Cardiac septum (tissue), 1 donor: ENCODE results near the gene TMSB4X. TPM values are rescaled to one million over a fixed set of nuclear protein-coding genes. Genes with fewer than 3 reads are reported as not detected.
"Not testable (repeated sequence)": the region's sequence is repeated elsewhere in the genome, so short reads cannot be mapped to it uniquely, and the experiment has no call there.

Experiments
- DNase-seq: peaks from one replicate; pipeline ENCODE4 v3.0.0-alpha.2; 2020; ENCODE audit warnings: low spot score
- intact Hi-C: fragments of 100-400 bp; cut with DNase I; formaldehyde crosslinking; loops from one replicate; pipeline ENCODE4 v1.14.0; 2022
- total RNA-seq: library from RNA; stranded (reverse); fragmentation: NEBNext Ultra II Directional; extraction: Animal tissue kit (Norgen Biotek cat#: 25700); gene quantifications from one replicate; pipeline ENCODE4 v1.2.1, GENCODE V29; 2021
- donor health status: DM: no; HTN: no; CAD: no.

The TMSB4X gene
- total RNA-seq, 1 donor from 2014 or later, result 921 TPM

DNA sequence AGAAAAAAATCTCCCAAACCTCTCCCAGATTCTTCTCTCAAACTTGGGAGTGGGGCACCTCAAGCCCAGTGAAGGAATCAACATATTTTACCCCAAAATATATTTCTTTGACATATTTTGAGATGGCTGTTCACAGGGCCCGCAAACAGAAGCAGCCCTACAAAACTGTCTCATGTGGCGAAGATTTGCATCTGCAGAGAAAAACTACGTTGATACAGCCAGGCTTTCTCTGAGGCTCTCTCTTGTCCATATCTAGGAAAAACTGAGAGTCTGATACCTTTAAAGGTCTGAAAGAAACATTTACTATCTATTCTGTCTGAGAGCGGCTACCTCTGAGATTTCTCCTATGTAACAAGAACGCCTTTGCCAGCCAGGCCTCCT is 23.3 kb upstream of the TMSB4X start:
- DNase-seq, result no peak
- intact Hi-C loops, result no loop called here

DNA sequence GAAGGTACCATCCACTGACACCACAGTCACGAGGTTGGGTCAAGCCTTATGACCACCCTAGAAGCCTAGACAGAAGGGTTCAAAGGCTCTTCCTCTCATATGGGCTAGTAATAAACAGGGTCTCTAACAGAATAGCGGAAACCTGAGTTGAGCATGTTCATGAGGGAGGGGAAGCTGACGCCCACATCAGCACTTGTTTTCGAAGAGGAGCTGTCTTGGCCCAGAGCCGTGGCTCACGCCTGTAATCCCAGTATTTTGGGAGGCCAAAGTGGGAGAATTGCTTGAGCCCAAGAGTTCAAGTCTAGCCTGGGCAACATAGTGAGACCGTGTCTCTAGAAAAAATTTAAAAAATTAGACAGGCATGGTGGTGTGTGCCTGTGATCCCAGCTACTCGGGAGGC is 21.5 kb upstream of the TMSB4X start:
- intact Hi-C loops, result no loop called here

DNA sequence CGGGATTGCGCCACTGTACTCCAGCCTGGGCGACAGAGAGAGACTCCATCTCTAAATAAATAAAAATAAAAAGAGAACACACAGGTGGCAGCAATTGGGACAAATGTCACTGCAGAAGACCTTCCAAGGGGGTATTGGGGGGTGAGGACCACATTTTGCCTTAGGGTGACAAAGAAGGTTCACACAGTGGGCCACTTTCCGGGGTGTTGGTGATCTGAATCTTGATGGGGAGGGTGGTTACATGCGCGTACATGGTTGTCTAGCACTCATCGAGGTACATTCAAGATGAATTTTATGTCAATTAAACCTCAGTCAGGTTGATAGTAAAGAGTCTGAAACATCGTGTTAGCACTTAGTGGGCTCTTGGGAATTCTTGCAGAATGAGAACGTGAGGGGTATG is 20.5 kb upstream of the TMSB4X start:
- intact Hi-C loops, result no loop called here
- DNase-seq, result no peak

More for the DNA sequence above, 21.5 kb upstream of the TMSB4X start:
- no peak for DNase-seq

DNA sequence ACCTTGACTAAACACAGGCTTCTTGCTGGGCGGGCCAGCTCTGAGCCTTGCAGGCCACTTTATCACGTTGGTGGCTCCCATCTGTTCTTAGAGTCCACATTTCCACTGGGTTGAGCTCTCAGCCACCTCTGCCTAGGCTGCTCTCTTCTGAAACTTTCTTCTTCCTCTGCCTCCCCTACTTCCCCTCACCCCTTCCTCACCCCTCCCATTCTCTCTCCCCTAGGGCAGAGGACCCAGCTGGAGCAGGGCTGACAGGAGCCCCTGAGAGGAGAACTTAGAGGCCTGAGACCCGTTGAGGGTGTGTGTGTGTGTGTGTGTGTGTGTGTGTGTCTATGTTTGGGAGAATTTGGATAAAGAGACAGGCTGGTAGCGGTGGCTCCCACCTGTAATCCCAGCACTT is 19.9 kb upstream of the TMSB4X start:
- intact Hi-C loops, result no loop called here

DNA sequence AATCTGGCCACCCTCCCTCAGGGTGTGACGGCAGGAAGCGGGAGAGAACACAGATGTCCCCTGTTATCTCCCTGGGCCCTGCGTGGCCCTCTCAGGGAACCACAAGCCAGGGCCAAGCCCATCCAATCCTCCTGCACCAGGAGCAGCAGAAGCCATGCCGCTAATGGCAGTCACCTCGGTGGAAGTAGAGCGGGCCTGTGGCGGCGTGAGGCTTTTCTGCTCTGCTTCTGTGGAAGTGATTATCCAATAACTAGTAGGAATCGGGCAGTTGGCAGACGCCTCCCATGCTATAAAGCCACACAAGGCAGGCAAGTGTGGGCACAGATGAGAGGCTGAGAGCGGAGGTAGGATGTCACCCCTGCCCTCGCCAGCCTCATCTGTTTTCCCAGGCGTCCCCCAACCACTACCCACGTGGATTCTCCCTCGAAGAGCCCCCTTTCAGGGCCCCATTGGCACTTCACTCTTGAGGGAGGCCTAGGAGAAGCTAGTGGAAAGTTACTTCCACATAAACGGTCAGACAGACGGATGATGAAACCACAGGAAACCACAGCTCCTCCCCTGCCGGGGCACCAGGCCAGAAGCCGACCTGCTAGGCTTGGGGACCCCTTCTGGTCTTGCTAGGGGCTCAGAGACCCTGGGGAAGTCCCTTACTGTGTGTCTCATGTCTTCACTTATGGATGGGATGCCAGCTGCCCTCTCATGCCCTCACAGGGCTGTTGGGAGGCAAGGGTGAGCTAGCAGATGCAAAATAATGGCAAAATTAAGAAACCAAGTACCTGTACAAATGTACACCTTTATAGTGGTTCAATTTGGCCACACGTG is 18.8 kb upstream of the TMSB4X start:
- intact Hi-C loops, result no loop called here
- DNase-seq, result peak; percentile 86

More for the DNA sequence above, 19.9 kb upstream of the TMSB4X start:
- DNase-seq, result no peak

DNA sequence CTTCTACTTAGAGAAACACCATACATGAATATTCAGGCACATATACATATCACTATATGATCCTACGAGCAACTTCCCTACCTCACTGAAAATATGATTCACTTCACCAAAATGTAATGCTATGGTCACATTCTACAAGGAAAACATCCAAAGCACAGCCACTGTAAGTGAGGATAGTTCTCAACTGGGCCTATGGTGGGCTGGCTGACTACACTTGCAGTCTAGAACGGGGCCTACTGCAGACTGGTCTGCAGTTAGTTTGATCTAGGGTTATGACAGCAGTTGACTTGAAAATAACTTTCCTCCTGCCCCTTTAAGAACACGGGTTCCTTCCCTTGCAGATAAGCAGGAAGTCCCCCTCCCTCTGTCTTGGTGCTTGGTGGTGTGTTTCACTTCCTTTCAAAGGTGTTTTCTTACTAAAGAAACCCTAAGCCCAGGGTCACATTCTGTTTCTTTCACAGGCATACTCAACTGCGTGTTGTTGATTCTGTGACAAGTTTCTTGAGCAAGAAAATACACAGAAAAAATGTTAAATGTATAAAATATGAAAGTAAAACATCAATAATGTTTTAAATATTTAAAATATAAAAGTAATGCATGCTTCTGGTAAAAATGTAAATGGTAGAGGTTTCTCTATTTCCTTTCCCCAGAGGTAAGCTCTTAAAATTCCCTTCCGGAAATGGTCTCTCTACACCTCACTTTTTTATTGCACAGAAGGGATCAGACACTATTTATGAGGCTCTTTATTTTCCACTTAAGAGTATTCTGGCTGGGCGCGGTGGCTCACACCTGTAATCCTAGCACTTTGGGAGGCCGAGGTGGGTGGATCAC is 18.0 kb upstream of the TMSB4X start:
- intact Hi-C loops, result no loop called here
- no peak for DNase-seq

DNA sequence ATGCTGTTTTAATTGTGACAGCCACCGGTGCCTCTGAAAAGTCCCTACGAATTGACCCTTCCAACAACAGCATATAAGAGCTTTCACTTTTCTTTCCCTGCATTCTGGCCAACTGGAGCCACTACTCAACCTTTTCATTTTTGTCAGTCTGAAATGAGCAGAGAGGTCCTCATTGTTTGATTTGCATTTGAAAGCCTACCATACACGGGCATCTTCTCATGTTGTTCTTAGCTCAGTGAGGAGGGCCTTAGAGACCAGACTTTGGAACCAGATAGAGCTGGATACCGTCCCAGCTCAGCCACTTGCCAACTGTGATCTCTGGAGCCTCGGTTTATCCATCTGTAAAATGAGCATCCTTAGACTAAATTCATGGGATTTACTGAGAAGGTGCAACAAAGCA is 16.9 kb upstream of the TMSB4X start:
- DNase-seq, result no peak
- intact Hi-C loops, result no loop called here

DNA sequence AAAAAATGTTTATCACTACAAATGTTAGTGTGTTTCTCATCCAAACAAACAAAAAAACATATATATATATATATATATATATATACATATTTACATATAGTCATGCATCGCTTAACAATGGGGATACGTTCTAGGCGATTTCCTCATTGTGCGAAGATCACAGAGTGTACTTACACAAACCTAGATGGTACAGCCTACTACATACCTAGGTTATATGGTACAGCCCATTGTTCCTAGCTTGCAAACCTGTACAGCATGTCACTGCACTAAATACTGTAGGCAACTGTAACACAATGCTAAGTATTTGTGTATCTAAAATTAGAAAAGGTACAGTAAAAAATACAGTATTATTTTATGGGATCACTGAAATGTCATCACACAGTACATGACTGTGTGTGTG is 16.4 kb upstream of the TMSB4X start:
- intact Hi-C loops, result no loop called here
- no peak for DNase-seq

DNA sequence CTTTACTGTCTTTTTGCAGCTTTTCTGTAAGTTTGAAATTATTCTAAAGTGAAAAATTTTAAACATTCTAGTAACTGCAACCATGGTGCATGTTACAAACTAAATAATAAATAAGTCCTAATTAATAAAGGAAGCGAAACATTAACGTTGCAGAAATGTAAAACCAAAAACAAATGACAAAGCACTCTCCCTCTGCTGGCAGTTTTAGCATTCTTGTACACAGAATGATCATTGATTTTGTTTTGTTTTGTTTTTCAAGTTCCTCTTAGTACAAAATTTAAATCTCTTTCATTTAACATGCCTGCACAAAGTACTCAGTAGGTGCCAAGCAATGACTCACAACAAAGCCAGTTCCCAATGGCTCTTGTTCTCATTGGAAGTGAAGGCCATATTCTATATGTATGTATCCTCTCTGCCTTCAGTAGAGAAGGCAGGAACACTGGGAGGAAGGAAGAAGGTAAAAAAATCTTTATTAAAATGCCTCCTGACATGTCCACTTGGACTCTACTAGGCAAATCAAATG is 13.7 kb upstream of the TMSB4X start:
- intact Hi-C loops, result no loop called here
- no peak for DNase-seq

DNA sequence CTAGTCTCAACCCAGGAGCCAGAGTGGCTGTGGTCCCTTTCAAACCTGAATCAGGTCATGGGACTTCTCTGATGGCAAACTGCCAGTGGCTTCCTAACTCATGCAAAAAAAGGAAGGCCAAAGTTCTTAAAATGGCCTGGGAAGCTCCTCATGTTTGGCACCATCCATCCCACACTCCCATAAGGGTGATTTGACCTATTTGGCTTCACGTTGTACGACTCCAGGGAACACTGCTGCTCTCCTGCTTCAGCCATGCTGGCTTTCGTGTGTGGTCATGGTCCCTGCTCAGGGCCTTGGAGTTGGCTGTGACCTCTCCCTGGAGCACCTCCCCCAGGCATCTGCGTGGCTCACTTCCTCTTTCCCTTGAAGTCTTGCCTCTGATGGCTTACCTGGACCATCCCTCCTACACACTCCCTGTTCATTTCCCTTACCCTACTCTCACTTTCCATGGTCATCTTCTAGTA is 12.8 kb upstream of the TMSB4X start:
- intact Hi-C loops, result no loop called here
- no peak for DNase-seq

DNA sequence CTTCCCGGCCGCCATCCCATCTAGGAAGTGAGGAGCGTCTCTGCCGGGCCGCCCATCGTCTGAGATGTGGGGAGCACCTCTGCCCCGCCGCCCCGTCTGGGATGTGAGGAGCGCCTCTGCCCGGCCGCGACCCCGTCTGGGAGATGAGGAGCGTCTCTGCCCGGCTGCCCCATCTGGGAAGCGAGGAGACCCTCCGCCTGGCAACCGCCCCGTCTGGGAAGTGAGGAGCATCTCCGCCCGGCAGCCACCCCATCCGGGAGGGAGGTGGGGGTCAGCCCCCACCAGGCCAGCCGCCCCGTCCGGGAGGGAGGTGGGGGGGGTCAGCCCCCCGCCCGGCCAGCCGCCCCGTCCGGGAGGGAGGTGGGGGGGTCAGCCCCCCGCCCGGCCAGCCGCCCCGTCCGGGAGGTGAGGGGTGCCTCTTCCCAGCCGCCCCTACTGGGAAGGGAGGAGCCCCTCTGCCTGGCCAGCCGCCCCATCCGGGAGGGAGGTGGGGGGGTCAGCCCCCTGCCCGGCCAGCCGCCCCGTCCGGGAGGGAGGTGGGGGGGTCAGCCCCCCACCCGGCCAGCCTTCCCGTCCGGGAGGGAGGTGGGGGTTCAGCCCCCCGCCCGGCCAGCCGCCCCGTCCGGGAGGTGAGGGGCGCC is 11.6 kb upstream of the TMSB4X start:
- intact Hi-C loops, result not testable (repeated sequence)

DNA sequence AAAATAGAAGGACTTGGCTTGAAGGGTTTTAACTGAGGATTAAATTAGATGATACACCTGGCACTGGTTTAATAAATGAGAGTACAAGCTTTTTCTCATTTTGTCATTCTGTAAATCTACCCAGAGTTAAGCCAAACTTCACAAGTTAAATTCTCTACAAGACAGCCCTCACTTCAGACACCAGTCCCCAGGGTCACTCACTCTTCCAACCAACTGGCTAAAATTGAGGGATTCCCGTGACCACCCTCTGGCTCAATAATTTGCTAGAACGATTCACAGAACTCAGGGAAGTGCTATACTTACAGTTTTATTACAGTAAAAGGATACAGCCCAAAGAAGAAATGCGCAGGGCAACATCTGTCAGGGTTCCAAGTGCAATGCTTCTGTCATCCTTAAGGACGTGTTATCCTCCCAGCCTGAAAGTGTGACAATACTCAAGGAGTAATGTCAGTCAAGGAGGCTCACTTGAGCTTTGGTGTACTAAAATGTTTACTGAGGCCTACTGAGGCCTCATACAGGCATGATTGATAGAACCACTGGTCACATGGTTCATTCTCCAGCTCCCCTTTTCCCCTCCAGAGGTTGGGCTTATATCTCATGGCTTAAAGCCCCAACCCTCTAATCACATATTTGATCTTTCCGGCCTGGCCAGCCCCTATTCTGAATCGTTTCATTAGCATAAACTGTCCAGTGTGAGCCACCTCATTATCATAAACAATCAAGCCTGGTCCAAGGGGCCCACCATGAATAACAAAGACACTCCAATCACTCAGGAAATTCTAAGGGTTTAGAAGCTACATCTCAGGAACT is 9.6 kb upstream of the TMSB4X start:
- intact Hi-C loops, result no loop called here

More for the DNA sequence above, 11.6 kb upstream of the TMSB4X start:
- not testable (repeated sequence) for DNase-seq

DNA sequence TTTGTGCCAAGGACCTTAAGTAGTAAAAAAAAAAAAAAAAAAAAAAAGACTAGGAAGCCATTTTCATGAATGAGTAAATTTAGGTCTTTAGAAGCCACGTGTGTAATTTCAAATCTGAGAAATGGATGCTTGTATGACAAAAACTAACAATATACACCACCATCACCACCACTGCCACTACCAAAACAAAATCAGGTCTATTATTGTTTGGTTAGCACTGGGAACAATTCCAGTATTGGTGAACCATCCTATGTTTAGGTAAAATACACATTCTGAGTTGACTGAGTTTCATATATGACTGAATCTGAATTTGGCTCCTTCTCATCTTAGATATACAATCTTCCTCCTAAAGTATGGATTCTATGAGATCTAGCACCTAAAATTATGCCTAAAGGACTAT is 8.8 kb upstream of the TMSB4X start:
- no peak for DNase-seq
- intact Hi-C loops, result no loop called here

More for the DNA sequence above, 9.6 kb upstream of the TMSB4X start:
- no peak for DNase-seq

DNA sequence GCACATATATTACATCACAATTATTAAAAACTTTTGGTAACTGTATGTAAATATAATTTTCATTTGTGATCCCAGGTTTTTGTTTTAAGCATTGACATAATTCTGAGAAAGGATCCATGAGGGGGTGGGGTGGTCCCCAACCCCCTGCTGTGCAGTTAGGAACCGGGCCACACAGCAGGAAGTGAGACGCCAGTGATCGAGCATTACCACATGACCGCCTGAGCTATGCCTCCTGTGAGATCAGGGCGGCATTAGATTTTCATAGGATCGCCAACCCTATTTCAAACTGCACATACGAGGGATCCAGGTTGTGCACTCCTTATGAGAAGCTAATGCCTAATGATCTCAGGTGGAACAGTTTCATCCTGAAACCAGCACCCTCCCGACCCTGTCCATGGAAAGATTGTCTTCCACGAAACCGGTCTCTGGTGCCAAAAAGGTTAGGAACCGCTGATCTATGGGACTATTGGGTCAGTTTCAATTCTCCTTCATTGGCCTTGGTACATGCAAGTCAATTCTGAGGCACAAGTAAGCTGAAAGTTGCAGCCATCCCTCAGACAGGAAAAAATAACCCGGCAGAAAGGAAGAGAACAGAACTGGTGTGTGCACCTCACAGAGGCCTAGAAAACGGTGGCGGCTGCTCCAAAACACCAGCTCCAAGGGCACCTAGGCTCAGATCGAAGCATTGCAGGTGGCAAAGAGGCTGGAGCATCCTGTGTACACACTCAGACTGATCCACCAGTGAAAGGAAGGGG is 7.0 kb upstream of the TMSB4X start:
- intact Hi-C loops, result no loop called here
- DNase-seq, result no peak

DNA sequence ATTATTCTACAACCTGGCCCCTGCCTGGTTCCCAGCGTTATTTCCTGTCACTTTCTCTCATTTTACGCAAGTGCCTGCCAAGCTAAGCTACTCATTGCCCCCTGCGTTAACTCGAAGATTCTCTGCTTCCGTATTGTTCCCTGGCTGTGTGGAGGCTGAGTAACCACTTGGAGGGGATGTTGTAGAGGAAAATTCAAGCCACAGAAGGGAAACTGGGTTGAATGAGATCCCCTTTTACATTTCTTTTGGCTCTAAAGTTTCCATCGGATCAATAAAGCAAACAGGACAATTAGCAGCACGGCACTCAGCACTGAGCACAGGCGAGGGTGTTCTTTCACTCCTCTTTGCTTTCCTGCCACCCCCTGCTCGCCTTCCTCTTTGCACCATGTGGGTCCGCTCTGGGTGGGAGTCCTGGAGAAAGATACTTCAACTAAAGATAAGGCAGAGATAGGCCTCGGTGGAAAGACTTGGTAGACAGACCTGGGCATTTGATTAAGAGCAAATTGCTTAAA is 4.2 kb upstream of the TMSB4X start:
- intact Hi-C loops, result loop anchor here (5.0 to 10.0 kb wide), 2 partner anchors 132 to 394 kb away; no protein-coding TSS in a partner anchor
- no peak for DNase-seq

DNA sequence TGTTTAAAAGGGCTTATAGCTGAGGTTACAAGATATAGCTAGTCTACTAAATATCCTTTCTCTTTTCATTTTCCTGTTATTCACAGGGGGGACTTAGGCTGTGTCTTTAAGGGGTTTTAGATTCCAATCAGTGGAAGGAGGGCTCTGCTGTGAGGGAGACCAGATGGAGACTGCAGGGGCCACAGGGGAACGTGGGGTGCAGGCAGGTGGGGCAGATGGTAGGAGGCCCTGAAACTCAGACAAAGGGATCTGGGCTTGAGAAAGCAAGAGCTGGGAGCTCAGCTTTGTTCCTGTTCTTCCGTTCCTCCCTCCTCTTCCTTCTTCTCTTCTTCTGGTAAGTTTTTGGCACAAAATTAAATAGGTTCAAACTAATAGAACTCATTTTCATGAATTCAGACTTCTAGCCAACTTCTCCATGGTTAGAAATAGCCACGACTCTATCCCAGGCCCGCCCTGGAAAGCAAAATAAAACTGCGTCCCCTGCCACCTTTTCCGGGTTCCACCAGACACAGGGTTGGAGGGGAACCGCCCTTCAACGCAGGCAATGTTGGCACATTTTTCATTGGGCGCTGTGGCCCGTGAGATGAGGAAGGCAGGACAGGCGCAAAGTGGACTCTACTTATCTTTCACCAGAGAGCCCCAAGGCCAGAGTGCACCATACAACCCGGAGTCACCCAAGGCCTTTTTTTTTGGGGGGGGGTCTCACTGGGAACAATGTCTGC is 3.5 kb upstream of the TMSB4X start:
- intact Hi-C loops, result loop anchor here (5.0 to 10.0 kb wide), 2 partner anchors 131 to 393 kb away; no protein-coding TSS in a partner anchor

DNA sequence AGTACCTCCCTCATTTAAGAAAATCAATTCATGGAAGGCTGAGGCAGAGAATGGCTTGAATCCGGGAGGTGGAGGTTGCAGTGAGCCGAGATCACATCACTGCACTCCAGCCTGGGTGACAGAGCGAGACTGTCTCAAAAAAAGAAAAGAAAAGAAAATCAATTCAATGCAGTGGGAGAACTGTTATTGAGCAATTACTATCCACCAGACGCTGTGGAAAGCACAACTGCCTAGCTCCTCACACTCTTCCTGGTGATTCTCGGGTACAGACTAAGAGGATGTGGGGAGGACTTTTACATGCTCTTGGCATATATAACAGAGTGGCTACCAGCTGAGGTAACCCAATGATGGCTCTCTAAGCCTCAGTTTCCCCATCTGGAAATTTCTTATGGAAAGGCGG is 2.7 kb upstream of the TMSB4X start:
- intact Hi-C loops, result loop anchor here (5.0 to 10.0 kb wide), 2 partner anchors 130 to 393 kb away; no protein-coding TSS in a partner anchor
- DNase-seq, result no peak

More for the DNA sequence above, 3.5 kb upstream of the TMSB4X start:
- no peak for DNase-seq
